GM21447 (cell line): ENCODE data around the gene VDAC2.
"Not testable (repeated sequence)": the region's sequence is repeated elsewhere in the genome, so short reads cannot be mapped to it uniquely, and the experiment has no call there.

Experiments
- ATAC-seq: cut with Tn5 transposase; IDR thresholded peaks from one replicate; pipeline ENCODE4 v1.9.1; 2021; ENCODE audit not compliant: unreplicated experiment

The VDAC2 gene, protein sequence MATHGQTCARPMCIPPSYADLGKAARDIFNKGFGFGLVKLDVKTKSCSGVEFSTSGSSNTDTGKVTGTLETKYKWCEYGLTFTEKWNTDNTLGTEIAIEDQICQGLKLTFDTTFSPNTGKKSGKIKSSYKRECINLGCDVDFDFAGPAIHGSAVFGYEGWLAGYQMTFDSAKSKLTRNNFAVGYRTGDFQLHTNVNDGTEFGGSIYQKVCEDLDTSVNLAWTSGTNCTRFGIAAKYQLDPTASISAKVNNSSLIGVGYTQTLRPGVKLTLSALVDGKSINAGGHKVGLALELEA

GRCh38 chr10:75210282-75211006 lies at the start of gene VDAC2:
VDAC2 (plus strand) TSS chr10:75210796; CDS start chr10:75211159, 363 bp downstream.
- ATAC-seq = peak; percentile 76

GRCh38 chr10:75165684-75166622 lies 44.6 kb upstream of the VDAC2 start:
- ATAC-seq = peak; percentile 98

- ATAC-seq = peak; percentile 31
These were observed 44.0 kb upstream of the VDAC2 start for GRCh38 chr10:75166623-75166972.

DNA sequence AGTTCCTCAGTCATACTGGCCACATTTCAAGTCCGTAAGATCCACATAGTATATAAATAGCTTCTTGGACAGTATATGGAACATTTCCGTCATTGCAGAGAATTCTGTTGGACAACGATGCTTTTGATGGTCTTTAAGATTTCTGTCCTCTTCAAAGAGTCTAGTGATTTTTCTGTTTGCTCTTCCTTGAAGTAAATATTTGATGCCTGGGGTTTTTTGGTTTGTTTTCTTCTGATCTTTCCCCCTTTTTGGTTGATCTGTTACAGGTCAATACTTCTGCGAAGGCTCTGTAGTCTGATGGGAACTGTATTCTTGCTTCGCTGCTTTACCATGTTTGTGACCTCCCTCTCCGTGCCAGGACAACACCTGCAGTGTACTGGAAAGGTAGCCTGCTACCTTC lies 42.3 kb upstream of the VDAC2 start:
- ATAC-seq = no peak

- ATAC-seq = no peak
These were observed 40.4 kb upstream of the VDAC2 start for GRCh38 chr10:75170215-75170614.

DNA sequence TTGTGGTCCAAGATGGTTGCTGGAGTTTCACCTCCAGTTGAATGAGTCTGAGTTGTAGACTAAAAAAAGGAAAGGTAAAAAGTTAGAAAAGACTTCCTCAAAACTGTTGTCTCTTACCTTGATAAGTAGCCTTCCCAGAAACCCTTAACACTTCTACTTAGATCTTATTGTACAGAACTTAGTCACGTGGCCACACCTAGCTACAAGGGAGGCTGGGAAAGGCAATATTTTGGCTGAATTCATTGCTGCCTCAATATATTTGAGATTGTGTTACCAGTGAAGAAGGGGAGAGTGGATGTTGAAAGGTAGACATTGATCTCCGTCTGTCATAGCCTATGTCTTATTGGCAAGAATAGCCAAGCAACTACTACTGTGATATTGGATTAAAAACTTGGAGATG lies 35.5 kb upstream of the VDAC2 start:
- ATAC-seq = no peak

- no peak for ATAC-seq
These were observed 34.5 kb upstream of the VDAC2 start for GRCh38 chr10:75176046-75176445.

DNA sequence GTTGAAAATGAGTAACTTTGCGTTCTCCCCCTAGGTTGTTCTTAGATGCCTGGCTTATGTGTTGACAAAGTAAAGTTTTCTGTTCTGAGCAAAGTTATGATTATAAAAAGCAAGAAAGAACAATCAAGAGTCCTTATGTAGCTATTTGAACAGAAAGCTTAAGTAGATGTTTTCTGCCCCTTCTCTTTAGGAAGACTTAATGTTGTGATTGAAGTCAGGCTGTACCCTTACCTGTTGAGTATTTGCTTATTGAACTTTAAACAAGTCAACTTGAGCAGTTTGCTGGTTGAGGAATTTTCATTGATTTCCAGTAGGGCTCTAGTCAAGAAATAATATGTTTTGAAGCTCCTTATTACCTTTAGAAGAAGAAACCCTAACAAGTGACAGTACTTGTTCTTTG lies 33.9 kb upstream of the VDAC2 start:
- no peak for ATAC-seq

DNA sequence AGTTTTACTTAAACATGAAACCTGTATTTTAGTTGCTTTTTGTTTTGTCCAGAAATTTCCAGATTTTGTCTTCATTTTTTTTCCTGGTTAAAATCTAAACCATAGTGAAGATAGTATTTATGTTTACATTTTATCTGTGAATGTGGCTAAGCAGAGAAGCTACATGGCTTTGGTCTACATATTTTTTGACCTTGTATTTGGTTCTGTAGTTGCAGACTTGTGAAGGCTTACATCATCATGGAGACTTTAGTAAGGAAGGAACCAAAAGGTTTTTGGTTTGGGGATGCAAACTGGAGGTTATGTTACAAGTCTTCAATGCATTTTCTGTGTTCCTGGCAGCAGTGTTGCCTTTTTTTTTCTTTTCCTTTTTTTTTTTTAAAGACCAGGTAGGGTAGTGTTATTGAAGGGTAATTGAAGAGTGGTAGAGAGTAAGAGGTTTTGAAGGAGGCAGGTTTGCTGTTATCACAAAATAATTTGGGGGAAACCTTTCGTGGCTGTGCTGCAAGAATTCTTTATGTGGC lies 30.9 kb upstream of the VDAC2 start:
- ATAC-seq = no peak

GRCh38 chr10:75180592-75180991 lies 30.0 kb upstream of the VDAC2 start:
- no peak for ATAC-seq

DNA sequence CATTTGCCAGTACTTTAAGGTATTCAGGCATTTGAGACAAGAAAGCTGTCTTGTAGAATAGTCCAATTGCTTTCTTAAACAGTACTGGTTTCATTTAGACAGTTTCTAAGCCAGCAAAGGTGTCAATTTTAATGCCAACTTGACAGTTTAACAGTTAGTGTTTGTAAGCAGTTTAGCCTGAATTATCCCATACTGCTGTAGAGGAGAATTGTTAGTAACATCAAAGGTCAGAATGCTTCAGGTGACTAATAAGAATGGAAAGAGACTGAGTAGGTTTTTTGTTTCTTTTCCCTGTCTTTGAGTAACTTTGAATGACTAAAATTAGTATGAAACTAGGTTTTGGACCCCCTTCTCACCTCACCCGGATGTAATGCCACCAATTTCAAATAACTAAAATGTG lies 29.5 kb upstream of the VDAC2 start:
- no peak for ATAC-seq

DNA sequence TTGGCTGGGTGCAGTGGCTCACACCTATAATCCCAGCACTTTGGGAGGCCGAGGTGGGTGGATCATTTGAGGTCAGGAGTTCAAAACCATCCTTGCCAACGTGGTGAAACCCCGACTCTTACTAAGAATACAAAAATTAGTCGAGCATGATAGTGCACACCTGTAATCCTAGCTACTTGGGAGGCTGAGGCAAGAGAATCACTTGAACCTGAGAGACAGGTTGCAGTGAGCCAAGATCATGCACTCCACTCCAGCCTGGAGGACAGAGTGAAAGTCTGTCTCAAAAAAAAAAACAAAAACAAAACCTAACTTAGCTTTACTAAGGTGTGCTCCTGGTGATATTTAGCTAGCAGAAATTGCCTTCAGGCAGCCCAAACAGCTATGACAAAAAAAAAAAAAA lies 24.3 kb upstream of the VDAC2 start:
- ATAC-seq = no peak

- ATAC-seq = no peak
These were observed 22.6 kb upstream of the VDAC2 start for GRCh38 chr10:75187961-75188426.

DNA sequence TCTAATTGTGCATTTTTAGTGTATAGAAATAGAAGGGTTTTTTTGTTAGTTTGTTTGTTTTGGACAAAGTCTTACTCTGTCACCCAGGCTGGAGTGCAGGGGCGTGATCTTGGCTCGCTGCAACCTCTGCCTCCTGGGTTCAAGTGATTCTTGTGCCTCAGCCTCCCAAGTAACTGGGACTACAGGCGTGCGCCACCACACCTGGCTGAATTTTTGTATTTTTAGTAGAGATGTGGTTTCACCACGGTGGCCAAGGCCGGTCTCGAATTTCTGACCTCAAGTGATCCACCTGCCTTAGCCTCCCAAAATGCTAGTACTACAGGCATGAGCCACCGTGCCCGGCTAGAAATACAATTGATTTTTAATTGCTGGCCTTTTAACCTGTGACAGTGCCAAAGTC lies 22.1 kb upstream of the VDAC2 start:
- ATAC-seq = not testable (repeated sequence)

- ATAC-seq = no peak
These were observed 21.1 kb upstream of the VDAC2 start for GRCh38 chr10:75189266-75190096.

GRCh38 chr10:75191821-75192568 lies 18.6 kb upstream of the VDAC2 start:
- no peak for ATAC-seq

- ATAC-seq = not testable (repeated sequence)
These were observed 16.0 kb upstream of the VDAC2 start for GRCh38 chr10:75194625-75195024.

- ATAC-seq = no peak
These were observed 15.4 kb upstream of the VDAC2 start for GRCh38 chr10:75195035-75195763.

DNA sequence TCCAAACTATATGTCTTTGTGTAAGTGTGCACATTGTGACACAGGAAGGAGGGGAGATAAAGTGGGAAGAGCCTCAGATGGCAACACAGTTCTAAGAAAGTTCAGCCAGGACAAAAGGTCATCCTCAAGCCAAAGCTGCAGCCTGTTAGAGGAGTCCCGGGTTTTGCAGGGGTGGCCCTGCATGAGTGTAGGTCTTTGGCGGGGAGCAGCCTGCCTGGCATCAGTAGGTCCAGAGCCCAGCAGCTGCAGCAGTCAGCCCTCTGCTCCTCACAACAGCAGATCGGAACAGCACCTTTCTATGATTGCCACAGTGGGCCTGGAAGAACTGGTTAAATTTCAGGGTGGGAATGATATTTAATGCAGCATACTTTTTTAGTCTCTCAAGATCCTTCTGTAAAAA lies 13.5 kb upstream of the VDAC2 start:
- ATAC-seq = no peak
